ENCODE measurements around the gene GNG13. TPM values are rescaled to one million over a fixed set of nuclear protein-coding genes. Genes with fewer than 3 reads are reported as not detected.
A peak's percentile ranks its signal among the peaks of the same experiment; 100 is the strongest.

The GNG13 gene
- total RNA-seq, 3 donors from 2014 or later: not detected

DNA sequence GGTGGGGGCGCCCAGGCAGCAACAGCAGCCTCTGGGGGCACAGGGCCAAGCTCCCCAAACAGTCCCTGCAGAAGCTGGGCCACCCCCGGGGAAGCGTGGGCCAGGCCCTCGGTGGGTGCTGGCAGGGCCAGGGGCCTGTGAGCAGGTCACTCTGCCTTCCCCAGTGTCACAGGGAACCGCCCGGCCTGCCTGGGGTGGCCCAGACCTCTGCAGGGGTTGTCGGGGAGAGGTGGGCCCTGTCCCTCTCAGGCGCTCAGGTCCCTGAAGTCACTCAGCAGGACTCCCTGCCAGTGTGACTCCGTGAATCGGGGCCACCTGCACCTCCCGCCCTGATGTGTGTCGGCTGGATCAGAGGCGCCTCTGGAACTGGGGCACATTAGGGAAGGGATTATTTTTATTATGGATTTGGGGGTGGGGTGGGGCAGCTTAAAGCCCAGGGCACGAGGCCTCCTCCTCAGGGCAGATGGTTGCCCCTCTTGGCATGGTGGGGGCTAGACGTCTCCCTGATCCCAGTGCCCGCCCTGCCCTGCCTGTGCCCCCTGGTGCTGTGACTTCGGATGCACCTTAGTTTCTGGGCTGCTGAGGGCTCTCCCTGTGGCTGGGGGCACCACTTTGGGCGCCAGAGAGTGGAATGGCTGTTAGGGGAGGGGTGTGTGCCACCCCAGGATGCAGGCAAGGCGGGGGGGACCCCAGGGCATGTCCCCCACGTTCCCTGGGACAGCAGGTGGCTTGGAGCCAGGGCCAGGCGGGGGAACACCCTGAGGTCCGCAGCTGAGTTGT lies 1.2 kb upstream of the GNG13 start:
- DNase-seq (ENCODE audit: low spot score in 2 of 2): no peak
- Histone ChIP-seq H3K4me1 (peaks cover 0 to 4% of the 10 kb centered on the region in 2 donors), H3K4me3 (no peak overlapping the region), H3K27me3 (peaks cover 7 to 61% of the 10 kb centered on the region in 2 donors), H3K9me3 (no peaks in the 10 kb centered on the region), H3K27ac (no peak overlapping the region), H3K36me3 (no peaks in the 10 kb centered on the region)
- no peak for TF ChIP-seq POLR2A (IDR thresholded peaks at IDR 0.05)
- TF ChIP-seq, protein P1, sequence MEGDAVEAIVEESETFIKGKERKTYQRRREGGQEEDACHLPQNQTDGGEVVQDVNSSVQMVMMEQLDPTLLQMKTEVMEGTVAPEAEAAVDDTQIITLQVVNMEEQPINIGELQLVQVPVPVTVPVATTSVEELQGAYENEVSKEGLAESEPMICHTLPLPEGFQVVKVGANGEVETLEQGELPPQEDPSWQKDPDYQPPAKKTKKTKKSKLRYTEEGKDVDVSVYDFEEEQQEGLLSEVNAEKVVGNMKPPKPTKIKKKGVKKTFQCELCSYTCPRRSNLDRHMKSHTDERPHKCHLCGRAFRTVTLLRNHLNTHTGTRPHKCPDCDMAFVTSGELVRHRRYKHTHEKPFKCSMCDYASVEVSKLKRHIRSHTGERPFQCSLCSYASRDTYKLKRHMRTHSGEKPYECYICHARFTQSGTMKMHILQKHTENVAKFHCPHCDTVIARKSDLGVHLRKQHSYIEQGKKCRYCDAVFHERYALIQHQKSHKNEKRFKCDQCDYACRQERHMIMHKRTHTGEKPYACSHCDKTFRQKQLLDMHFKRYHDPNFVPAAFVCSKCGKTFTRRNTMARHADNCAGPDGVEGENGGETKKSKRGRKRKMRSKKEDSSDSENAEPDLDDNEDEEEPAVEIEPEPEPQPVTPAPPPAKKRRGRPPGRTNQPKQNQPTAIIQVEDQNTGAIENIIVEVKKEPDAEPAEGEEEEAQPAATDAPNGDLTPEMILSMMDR (IDR thresholded peaks at IDR 0.05): no peak
- no peak for TF ChIP-seq POLR2AphosphoS5 (IDR thresholded peaks at IDR 0.05)
- intact Hi-C loops (cut with DNase I; ENCODE audit: low total_unique reads): no loop called here

DNA sequence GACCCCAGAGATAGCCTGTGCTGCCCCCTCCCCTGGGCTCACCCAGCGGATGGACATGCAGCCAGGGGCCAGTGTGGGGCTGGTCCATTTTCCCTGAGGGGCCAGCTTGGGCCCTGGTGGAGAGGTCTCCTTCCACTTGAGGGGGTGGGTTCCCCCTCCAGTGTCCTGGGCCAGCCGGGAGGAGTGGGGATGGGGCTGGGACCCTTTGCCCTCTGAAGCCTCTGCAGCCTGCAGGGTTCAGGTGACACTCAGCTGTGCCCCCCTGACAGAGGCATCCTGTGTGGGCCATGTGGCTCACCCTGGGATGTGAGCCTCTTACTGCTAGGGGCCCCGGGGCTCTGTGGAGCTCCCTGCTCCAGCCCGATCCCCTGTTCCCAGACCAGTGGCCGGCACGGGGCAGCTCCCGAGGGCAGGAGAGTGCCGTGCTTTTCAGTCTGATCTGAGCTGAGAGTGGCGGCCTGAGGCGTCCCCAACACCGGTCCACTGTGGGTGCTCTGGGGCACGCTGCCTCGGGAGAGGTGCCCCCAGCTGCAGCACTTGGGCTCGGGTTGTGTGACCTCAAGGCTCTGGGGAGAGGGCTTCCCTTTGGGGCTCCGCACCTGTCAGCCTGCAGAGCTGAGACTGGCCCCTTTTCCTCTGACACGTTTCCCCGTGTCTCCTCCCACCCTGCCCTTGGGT lies 439 bp upstream of the GNG13 start:
- intact Hi-C loops (cut with DNase I; ENCODE audit: low total_unique reads): no loop called here
- peaks cover 7 to 64% of the 10 kb centered on the region in 2 donors for H3K27me3 ChIP-seq
- no peak overlapping the region for H3K27ac ChIP-seq

DNA sequence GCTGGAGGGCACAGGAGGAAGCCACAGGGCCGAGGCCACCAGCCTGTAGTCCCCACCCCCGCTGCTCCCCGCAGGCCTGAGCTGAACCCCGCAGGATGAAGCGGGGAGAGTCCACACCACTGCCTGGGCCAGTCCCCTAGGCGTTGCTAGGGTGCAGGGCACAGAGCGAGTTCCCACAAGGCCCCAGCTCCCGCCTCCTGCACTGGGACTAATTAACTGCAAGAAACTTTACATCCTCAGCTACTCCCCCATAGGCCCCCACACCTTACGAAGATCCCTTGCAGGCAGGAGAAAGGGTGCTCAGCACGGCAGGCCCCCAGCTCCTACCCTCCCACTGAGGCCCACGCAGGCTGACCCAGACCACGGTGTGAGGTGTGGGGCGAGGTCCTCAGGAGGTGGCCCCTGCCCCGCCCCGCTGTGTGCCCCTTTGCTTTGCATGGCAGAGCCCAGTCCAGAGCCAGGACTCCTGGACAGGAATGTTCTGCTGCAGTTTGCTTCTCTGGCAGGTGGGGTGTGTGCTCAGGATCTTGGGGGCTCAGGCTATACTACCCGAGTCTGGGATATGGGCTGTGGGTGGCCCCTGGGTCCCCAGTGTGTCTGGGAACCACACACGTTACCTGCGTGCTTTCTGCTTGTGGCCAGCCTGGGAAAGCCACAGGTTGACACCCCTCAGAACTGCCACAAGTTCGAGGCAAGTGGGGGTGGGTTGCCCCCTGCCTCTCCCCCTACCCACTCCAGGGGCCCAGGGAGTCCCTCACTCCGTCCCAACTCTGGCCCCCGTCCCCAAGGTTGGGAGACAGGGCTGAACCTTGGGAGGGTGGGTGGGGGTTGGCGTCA lies 1.2 kb downstream of the GNG13 start:
- no peaks in the 10 kb centered on the region for H3K36me3 ChIP-seq
- H3K9me3 ChIP-seq: no peaks in the 10 kb centered on the region
- no peak overlapping the region for H3K27ac ChIP-seq
- no peak for DNase-seq (ENCODE audit: low spot score in 2 of 2)
- no peak overlapping the region for H3K4me3 ChIP-seq
- intact Hi-C loops (cut with DNase I; ENCODE audit: low total_unique reads): no loop called here
- H3K4me1 ChIP-seq: peaks cover 0 to 4% of the 10 kb centered on the region in 2 donors
- H3K27me3 ChIP-seq: peaks cover 7 to 64% of the 10 kb centered on the region in 2 donors
- TF ChIP-seq POLR2AphosphoS5 (IDR thresholded peaks at IDR 0.05): no peak
- TF ChIP-seq, protein P1 (IDR thresholded peaks at IDR 0.05): no peak
- no peak for TF ChIP-seq POLR2A (IDR thresholded peaks at IDR 0.05)

More for the DNA sequence above, 439 bp upstream of the GNG13 start:
- Histone ChIP-seq H3K9me3 (no peaks in the 10 kb centered on the region), H3K4me3 (peak overlapping the region in 1 of 3 donors; percentile 37), H3K4me1 (peaks cover 0 to 4% of the 10 kb centered on the region in 2 donors), H3K36me3 (no peaks in the 10 kb centered on the region)
- TF ChIP-seq POLR2AphosphoS5 (IDR thresholded peaks at IDR 0.05): no peak
- TF ChIP-seq, protein P1 (IDR thresholded peaks at IDR 0.05): no peak
- TF ChIP-seq POLR2A (IDR thresholded peaks at IDR 0.05): no peak
- no peak for DNase-seq (ENCODE audit: low spot score in 2 of 2)

DNA sequence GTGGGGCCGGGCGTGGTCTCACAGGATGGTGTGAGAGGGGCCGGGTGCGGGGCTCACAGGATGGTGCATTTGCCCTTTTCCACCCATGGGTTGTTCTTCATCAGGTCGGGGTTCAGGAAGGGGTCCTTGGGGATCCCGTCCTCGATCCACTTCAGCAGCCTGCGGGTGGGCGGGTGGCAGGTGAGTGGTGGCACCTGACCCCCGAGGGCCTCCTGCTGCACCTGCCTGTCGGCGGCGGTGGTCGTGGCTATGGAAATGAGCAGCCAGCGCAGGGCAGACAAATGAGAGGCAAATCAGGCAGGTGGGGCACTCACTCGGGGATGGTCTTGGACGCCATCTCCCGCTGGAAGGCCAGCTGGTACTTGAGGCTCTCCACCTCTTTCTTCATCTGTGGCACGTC lies 1.9 kb downstream of the GNG13 start:
- Histone ChIP-seq H3K36me3 (no peaks in the 10 kb centered on the region), H3K4me3 (no peak overlapping the region), H3K27ac (no peak overlapping the region), H3K4me1 (peaks cover 0 to 4% of the 10 kb centered on the region in 2 donors), H3K9me3 (no peaks in the 10 kb centered on the region), H3K27me3 (peaks cover 7 to 64% of the 10 kb centered on the region in 2 donors)
- intact Hi-C loops (cut with DNase I; ENCODE audit: low total_unique reads): no loop called here
- TF ChIP-seq, protein P1 (IDR thresholded peaks at IDR 0.05): no peak
- TF ChIP-seq POLR2AphosphoS5 (IDR thresholded peaks at IDR 0.05) (no peak), POLR2A (IDR thresholded peaks at IDR 0.05) (no peak)
- DNase-seq (ENCODE audit: low spot score in 2 of 2): no peak
